GM03348 (cell line): ENCODE data around the gene SIK3.
"Not testable (repeated sequence)": the region's sequence is repeated elsewhere in the genome, so short reads cannot be mapped to it uniquely, and the experiment has no call there.

Source experiments
- DNase-seq: peaks from one replicate; pipeline ENCODE4 v3.0.0; 2012; ENCODE audit warnings: low spot score

Gene SIK3

GRCh38 chr11:117045956-117046355 lies 52.3 kb downstream of the SIK3 start:
- DNase-seq: peak; percentile 14

- peak; percentile 18 for DNase-seq
Observed at GRCh38 chr11:117045196-117045595, 53.0 kb downstream of the SIK3 start.

DNA sequence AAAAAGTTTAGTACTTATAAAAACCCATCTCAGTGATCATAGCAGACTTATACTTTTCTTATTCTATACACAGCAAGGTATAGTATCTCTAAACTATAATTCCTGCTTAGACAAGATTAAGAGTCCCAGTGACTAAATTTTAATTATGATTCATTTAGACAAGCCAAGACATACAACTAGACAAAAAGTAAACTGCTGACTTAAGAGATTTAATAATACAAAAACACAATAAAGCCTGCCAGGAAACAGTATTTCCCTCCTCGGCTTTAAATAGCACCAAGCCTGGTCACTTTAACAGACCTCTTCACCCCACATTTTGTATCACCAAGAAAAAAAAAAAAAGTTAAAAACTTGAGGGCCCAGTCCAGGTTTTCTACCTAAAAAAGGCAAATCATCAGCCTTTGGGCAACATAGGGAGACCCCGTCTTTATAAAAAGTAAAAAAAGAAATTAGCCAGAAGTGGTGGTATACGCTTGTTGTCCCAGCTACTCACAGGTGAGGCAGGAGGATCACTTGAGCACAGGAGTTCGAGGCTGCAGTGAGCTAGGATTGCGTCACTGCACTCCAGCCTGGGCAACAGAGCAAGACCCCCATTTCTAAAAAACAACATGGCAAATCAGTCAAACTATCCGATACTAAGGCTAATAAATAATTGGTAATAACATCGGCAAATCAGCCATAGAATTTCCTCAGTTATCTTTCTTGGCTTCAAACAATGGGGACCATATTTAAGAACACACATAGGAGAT lies 53.8 kb downstream of the SIK3 start:
- DNase-seq: no peak

GRCh38 chr11:117042689-117043088 lies 55.5 kb downstream of the SIK3 start:
- DNase-seq: no peak

DNA sequence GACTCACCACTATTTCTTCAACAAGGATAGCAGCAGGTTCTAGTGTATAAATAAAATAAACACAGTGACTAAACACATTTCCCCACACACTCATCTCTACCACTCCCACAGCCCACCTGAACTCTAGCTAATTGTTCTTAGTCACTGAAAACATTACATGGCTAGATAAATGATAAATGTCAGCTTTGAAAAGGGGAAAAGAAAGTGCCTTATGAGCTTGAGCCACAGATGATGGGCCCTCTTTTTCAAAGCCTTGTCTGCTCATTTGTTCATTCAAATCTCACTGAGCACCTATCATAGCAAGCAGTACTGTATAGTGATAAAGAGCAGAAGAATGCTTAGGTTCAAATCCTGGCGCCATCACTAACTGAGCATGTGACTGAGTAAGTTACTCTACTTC lies 58.3 kb downstream of the SIK3 start:
- no peak for DNase-seq

DNA sequence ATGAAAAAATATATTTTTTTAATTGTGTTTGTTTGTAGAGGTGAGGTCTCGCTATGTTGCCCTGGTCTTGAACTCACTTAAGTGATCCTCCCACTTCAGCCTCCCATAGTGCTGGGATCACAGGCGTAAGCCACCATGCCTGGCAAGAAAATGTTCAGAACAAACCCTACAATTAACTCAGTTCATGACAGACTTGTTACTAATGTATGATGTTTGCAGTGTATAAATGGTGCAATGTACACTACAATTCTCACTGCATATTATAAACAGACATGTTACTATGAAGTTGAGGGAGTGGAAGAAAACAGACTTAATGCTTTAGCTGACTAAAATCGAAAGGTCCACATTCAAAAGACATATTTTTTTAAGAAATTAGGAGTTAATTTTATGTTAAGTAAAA lies 59.0 kb downstream of the SIK3 start:
- DNase-seq: no peak

DNA sequence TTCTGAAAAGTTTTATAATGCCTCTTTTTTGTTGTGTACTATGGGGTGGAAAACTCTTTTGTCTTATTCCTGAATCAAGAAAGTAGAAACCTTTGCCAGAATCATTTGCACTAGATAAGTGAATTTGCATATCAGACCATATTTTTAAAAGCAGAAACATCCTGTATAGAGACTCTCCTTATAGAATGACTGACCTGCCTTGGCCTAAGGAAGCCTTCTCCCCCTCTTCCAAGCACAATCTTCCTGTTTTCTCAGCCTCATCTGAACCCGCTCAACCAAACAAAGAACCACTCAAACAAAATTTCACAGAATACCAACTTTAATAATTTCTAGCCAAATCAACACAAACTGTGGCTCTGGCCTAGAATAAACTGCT lies 60.3 kb downstream of the SIK3 start:
- DNase-seq: no peak

DNA sequence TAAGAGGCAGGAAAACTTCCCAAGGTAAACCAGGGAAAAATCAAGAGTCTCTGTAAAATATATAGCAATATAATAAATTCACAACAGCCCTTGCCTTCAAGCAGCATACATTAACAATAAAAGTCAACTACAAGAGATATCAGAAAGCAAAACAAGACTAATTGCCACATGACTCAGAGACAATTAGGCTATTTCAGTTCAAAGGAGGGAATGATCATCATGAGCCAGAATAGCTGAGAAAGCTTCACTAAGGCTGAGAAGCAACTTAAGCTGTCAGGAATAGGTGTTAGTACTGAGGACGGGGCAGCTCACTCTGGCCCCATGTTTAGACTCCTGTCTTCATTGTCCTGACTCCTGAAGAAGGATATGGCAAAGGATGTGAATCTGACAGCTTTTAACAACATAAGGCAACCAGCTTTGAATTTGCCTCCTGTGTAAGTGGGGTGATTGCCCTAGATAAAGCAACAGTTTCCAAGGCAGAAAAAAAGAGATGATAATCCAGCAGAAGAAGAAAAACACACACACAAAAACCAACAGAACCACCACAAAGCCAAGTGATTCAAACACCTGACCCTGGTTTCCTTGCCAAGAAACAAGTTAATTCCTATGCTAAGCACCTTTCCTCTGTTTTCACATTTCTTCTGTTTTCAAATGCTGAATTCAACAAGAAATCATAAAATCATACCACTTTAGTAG lies 60.8 kb downstream of the SIK3 start:
- no peak for DNase-seq

DNA sequence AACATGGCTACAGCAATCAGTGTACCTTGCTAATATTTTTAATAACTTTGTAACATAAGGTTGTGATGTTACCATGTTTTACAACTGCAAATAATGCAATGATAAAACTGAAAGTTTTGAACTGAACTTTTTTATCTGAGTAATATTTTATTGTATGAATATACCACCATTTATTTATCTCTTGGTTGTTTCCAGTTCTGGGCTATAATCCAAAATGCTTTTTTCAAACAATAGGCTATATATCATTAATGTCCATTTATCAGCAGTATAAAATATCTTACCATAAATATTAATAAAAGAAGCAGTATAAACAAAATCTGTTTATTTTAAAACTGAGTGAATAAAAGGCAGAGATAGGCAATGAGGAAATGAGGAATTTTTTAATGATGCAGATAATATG lies 63.3 kb downstream of the SIK3 start:
- DNase-seq: no peak

DNA sequence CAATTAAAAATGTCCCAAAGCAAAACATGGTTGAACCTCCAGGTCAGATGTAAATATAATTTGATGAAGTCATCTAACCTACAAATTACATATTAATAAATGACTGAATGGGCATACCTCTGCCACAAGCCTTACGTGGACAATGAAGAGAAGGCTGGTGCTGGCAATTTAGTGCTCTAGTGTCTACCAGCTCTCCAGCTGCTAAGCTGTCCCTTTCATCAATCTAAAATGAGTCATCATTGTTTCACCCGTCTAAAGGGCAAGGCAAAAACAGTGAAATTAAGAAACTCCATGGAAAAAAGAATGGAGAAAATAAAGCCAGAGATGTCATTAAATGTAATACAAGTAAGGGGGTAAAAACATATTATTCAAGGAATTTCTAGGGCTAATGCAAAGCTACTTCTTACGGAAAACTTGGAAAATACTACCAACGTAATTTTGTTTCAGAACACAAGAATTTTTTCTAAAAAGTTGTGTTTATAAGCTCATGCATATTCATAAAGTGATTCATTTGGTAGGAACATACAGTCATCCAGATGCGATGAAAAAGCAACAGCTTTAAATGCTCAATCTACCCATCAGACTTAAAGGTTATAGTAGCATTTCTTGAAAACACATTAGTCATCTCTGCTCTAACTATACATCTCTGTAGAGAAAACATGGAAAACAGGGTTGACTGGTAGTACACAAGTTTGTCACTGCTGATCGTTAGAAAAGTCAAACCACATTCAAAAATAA lies 71.5 kb downstream of the SIK3 start:
- peak; percentile 43 for DNase-seq

- not testable (repeated sequence) for DNase-seq
Observed at GRCh38 chr11:117023707-117024106, 74.5 kb downstream of the SIK3 start.

DNA sequence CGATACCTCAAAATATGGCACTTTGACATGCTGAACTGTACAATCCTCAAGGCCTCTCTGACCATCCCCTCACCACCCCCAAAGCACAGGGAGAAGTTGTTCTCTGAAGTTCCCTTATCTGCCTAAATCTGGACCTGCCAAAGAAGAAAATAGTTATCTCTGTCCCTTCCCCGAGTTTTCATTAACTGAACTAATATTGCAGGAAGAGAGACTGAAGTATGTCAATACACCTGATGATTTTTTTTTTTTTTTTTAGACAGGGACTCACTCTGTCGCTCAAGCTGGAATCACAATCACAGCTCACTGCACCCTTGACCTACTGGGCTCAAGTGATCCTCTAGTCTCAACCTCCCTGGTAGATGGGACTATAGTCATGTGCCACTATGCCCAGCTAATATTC lies 75.0 kb downstream of the SIK3 start:
- DNase-seq: no peak

DNA sequence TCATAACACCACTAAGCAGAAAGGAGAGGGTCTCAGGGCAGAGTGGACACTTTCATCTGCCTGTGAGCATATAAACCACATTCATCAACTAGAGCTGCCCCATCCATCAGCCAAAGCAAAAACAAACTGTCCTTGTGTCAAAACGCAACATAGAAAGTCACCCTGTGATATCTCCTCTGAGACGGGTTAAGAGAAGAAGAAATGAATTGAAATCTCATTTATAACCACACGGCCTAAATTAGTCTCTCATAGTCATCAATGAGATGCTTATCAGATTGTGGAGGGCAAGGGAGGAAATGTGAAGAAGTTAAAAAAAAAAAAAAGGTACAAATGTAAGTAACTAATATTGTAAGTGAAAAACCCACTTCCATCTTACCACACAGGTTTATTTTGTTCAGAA lies 75.7 kb downstream of the SIK3 start:
- DNase-seq: no peak

DNA sequence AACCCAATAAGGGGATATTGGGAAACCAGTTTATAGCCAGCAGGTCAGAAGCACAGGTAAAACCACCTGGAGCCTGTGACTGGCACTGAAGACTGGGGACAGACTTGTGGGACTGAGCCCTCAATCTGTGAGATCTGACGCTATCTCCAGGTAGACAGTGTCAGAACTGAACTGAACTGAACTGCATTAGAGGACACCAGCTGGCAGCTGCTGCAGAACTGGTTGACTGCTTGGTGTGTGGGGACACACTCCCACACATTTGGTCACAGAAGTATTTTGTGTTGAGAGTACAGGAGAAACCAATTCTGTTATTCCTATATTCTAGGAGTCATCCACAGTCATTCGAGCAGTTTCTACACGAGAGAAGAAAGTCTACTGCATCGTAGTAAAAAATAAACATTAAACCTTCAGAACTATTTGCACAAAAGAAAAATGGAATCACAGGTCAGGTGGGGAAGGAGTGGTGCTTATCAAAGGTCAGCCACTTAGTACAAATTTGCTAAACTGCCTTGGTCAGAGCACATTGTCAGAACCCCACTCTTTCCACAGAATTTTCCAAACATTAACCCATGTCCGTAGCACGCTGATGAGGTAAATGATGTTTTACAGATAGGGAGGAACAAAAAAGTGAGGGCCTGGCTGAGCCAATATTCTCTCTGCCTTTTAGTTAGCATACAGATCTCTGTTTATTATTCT lies 77.2 kb downstream of the SIK3 start:
- no peak for DNase-seq

GRCh38 chr11:117020287-117020686 lies 77.9 kb downstream of the SIK3 start:
- DNase-seq: no peak

GRCh38 chr11:117019871-117020270 lies 78.4 kb downstream of the SIK3 start:
- DNase-seq: no peak

DNA sequence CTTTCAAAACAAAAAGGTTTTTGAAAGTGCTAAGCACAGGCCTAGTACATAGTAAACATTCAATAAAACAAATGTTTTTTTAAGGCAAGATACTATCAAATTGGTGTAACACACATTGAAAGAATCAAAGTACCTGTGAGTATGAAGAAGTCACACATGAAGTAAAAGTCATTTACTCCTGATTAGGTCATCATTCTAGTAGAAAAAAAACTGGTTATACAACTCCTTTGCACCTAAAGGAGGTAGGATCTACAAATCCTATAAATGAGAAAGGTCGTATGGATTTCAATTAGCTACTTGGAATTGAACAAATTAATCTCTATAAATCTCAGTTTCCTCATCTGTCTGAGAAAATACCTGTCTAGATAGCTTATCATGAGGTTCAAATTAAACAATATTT lies 80.8 kb downstream of the SIK3 start:
- DNase-seq: no peak

GRCh38 chr11:117016747-117017146 lies 81.5 kb downstream of the SIK3 start:
- DNase-seq: no peak

DNA sequence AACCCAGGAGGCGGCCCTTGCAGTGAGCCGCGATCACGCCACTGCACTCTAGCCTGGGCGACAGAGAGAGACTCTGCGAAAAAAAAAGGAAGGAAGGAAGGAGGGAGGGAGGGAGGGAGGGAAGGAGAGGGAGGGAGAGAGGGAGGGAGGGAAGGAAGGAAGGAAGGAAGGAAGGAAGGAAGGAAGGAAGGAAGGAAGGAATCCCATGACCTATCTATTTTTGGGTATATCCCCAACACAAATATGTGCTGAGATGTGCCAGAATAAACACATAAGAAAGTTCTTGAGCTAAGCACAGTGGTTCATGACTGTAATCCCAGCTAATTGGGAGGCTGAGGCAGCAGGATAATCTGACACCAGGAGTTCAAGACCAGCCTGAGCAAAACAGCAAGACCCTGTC lies 82.0 kb downstream of the SIK3 start:
- DNase-seq: no peak

DNA sequence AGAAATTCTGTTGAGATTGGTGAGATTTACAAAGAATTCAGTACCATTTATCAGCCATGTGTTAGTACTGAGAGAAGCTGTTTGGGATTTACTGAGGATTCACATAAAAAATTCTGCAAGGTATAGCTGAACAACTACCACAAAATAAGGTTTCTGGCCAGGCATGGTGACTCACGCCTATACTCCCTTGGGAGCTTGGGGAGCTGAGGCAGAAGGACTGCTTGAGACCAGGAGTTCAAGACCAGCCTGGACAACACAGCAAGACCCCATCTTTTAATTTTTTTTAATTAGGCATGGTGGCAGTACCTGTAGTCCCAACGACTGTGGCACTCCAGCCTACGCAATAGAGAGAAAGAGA lies 86.7 kb downstream of the SIK3 start:
- no peak for DNase-seq

DNA sequence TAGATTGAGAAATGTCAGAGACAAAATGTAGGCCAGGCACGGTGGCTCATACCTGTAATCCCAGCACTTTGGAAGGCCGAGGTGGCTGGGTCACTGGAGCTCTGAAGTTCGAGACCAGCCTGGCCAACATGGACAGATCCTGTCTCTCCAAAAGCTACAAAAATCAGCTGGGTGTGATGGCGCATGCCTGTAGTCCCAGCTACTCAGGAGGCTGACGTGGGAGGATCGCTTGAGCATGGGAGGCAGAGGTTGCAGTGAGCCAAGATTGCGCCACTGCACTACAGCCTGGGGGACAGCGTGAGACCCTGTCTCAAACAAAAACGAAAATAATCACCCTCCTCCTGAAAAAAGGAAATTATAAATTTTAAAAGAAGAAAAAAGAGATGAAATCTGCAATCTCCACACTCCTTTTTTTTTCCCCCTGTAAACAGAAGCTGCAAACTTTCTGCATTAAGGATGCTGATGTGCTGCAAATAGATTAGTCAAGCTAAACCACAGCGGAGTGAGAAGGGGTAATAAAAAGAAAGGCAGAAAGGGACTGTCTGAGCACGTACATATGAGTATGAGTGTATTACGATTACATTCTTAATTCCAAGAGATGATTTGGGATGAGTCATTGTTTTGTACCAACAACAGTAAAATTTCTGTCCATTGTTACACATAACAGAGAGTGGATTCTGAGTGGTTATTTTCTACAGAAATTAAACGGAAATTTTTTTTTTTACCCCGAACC lies 87.3 kb downstream of the SIK3 start:
- DNase-seq: peak; percentile 87
